ACC112 (cell line): ENCODE results near the gene HBS1L.

ENCODE experiments used
- H2AFZ ChIP-seq: fragments of 200-600 bp; sonication (generic); one replicate; pipeline ENCODE4 v1.6.0; 2017; ENCODE audit warnings: antibody characterized with exemption, low read length; ENCODE audit not compliant: unreplicated experiment
- H3K27ac ChIP-seq: fragments of 200-600 bp; sonication (generic); 2 replicates; pipeline ENCODE4 v1.5.1; 2014; ENCODE audit warnings: low read depth, mild to moderate bottlenecking, antibody characterized with exemption, low read length, moderate library complexity
- H3K27me3 ChIP-seq: fragments of 200-600 bp; sonication (generic); 2 replicates; pipeline ENCODE4 v1.6.1; 2014; ENCODE audit warnings: mild to moderate bottlenecking, antibody characterized with exemption, low read length, moderate library complexity, mixed read lengths; ENCODE audit not compliant: insufficient read depth
- H3K36me3 ChIP-seq: fragments of 200-600 bp; sonication (generic); 2 replicates; pipeline ENCODE4 v1.6.1; 2016; ENCODE audit warnings: mild to moderate bottlenecking, antibody characterized with exemption, low read length, moderate library complexity, mixed read lengths; ENCODE audit not compliant: insufficient read depth
- H3K4me1 ChIP-seq: fragments of 200-600 bp; sonication (generic); one replicate; pipeline ENCODE4 v1.6.1; 2016; ENCODE audit warnings: low read length, mixed read lengths; ENCODE audit not compliant: insufficient read depth, unreplicated experiment, control insufficient read depth
- H3K4me3 ChIP-seq: fragments of 200-600 bp; sonication (generic); 2 replicates; pipeline ENCODE4 v1.5.1; 2014; ENCODE audit warnings: mild to moderate bottlenecking, low read depth, low read length
- H3K79me2 ChIP-seq: fragments of 200-600 bp; sonication (generic); one replicate; pipeline ENCODE4 v1.6.0; 2016; ENCODE audit warnings: low read length; ENCODE audit not compliant: control insufficient read depth, unreplicated experiment, insufficient read depth

The HBS1L gene

GRCh38 chr6:135075018-135075417 lies 20.4 kb upstream of the HBS1L start:
- no peak overlapping the region for H2AFZ ChIP-seq
- no peaks in the 10 kb centered on the region for H3K4me1 ChIP-seq
- H3K4me3 ChIP-seq = no peak overlapping the region
- H3K36me3 ChIP-seq = no peaks in the 10 kb centered on the region
- H3K27ac ChIP-seq = no peak overlapping the region
- H3K79me2 ChIP-seq = no peaks in the 10 kb centered on the region
- no peaks in the 10 kb centered on the region for H3K27me3 ChIP-seq

GRCh38 chr6:135073756-135074393 lies 19.3 kb upstream of the HBS1L start:
- Histone ChIP-seq H3K4me3 (no peak overlapping the region), H3K4me1 (no peaks in the 10 kb centered on the region), H3K27ac (no peak overlapping the region), H2AFZ (no peak overlapping the region), H3K36me3 (no peaks in the 10 kb centered on the region), H3K27me3 (no peaks in the 10 kb centered on the region), H3K79me2 (no peaks in the 10 kb centered on the region)

- H3K27ac ChIP-seq = no peak overlapping the region
- H3K4me3 ChIP-seq = no peak overlapping the region
- peak overlapping the region; percentile 71 for H2AFZ ChIP-seq
- H3K36me3 ChIP-seq = no peaks in the 10 kb centered on the region
- no peaks in the 10 kb centered on the region for H3K79me2 ChIP-seq
- no peaks in the 10 kb centered on the region for H3K4me1 ChIP-seq
- no peaks in the 10 kb centered on the region for H3K27me3 ChIP-seq
Measured at GRCh38 chr6:135073217-135073616, 18.6 kb upstream of the HBS1L start.

- Histone ChIP-seq H3K27me3 (no peaks in the 10 kb centered on the region), H2AFZ (peak overlapping the region; percentile 71), H3K4me3 (no peak overlapping the region), H3K27ac (no peak overlapping the region), H3K79me2 (no peaks in the 10 kb centered on the region), H3K36me3 (no peaks in the 10 kb centered on the region), H3K4me1 (no peaks in the 10 kb centered on the region)
Measured at GRCh38 chr6:135072753-135073152, 18.1 kb upstream of the HBS1L start.

- peaks cover 7% of the 10 kb centered on the region for H3K4me1 ChIP-seq
- H3K4me3 ChIP-seq = no peak overlapping the region
- no peaks in the 10 kb centered on the region for H3K36me3 ChIP-seq
- H3K79me2 ChIP-seq = no peaks in the 10 kb centered on the region
- no peak overlapping the region for H2AFZ ChIP-seq
- H3K27ac ChIP-seq = no peak overlapping the region
- no peaks in the 10 kb centered on the region for H3K27me3 ChIP-seq
Measured at GRCh38 chr6:135071541-135071940, 16.9 kb upstream of the HBS1L start.

GRCh38 chr6:135067911-135068310 lies 13.3 kb upstream of the HBS1L start:
- no peaks in the 10 kb centered on the region for H3K36me3 ChIP-seq
- H3K79me2 ChIP-seq = no peaks in the 10 kb centered on the region
- H3K27ac ChIP-seq = no peak overlapping the region
- H3K27me3 ChIP-seq = no peaks in the 10 kb centered on the region
- peaks cover 13% of the 10 kb centered on the region for H3K4me1 ChIP-seq
- no peak overlapping the region for H3K4me3 ChIP-seq
- H2AFZ ChIP-seq = no peak overlapping the region

GRCh38 chr6:135066806-135067205 lies 12.2 kb upstream of the HBS1L start:
- Histone ChIP-seq H3K27ac (peak overlapping the region; percentile 58), H2AFZ (peak overlapping the region; percentile 72), H3K4me1 (peaks cover 13% of the 10 kb centered on the region), H3K27me3 (no peaks in the 10 kb centered on the region), H3K79me2 (no peaks in the 10 kb centered on the region), H3K36me3 (no peaks in the 10 kb centered on the region), H3K4me3 (peak overlapping the region; percentile 33; the same call in 1 of the 2 replicates)

GRCh38 chr6:135066397-135066796 lies 11.8 kb upstream of the HBS1L start:
- Histone ChIP-seq H3K4me1 (peaks cover 13% of the 10 kb centered on the region), H3K36me3 (no peaks in the 10 kb centered on the region), H3K79me2 (no peaks in the 10 kb centered on the region), H3K27me3 (no peaks in the 10 kb centered on the region), H3K27ac (peak overlapping the region; percentile 58), H2AFZ (peak overlapping the region; percentile 72), H3K4me3 (peak overlapping the region; percentile 33; the same call in 1 of the 2 replicates)

- H3K79me2 ChIP-seq = no peaks in the 10 kb centered on the region
- H3K36me3 ChIP-seq = no peaks in the 10 kb centered on the region
- no peak overlapping the region for H3K4me3 ChIP-seq
- no peak overlapping the region for H2AFZ ChIP-seq
- peaks cover 13% of the 10 kb centered on the region for H3K4me1 ChIP-seq
- H3K27ac ChIP-seq = no peak overlapping the region
- H3K27me3 ChIP-seq = no peaks in the 10 kb centered on the region
Measured at GRCh38 chr6:135064586-135064985, 10.0 kb upstream of the HBS1L start.

GRCh38 chr6:135063926-135064325 lies 9.3 kb upstream of the HBS1L start:
- Histone ChIP-seq H3K36me3 (no peaks in the 10 kb centered on the region), H3K4me3 (no peak overlapping the region), H2AFZ (no peak overlapping the region)

GRCh38 chr6:135062735-135063134 lies 8.1 kb upstream of the HBS1L start:
- Histone ChIP-seq H3K79me2 (no peaks in the 10 kb centered on the region), H3K27me3 (no peaks in the 10 kb centered on the region), H3K4me1 (peaks cover 13% of the 10 kb centered on the region), H3K4me3 (no peak overlapping the region), H3K36me3 (no peaks in the 10 kb centered on the region), H2AFZ (no peak overlapping the region), H3K27ac (no peak overlapping the region)

More at GRCh38 chr6:135063926-135064325, 9.3 kb upstream of the HBS1L start:
- H3K27me3 ChIP-seq = no peaks in the 10 kb centered on the region
- H3K4me1 ChIP-seq = peaks cover 13% of the 10 kb centered on the region
- H3K27ac ChIP-seq = no peak overlapping the region
- no peaks in the 10 kb centered on the region for H3K79me2 ChIP-seq
